Esophagus muscularis mucosa (tissue), 3 donors: ENCODE results near the gene HS1BP3.

Experiments
- POLR2A ChIP-seq: fragments of 450-650 bp; IDR thresholded peaks from one replicate; pipeline ENCODE4 v1.6.1; 2017; ENCODE audit warnings: antibody characterized with exemption, moderate library complexity, mild to moderate bottlenecking, low read depth
- TF ChIP-seq, protein P1 (sequence below), 3 experiments: fragments of 200-600 bp in 2 of 3; fragments of 450-650 bp in 1 of 3; sonication (generic) in 2 of 3; IDR thresholded peaks; one replicate each; pipeline ENCODE4 v1.5.1; 2017 to 2019; ENCODE audit warnings: antibody characterized with exemption in 3 of 3, mild to moderate bottlenecking in 2 of 3, moderate library complexity in 1 of 3

DNA sequence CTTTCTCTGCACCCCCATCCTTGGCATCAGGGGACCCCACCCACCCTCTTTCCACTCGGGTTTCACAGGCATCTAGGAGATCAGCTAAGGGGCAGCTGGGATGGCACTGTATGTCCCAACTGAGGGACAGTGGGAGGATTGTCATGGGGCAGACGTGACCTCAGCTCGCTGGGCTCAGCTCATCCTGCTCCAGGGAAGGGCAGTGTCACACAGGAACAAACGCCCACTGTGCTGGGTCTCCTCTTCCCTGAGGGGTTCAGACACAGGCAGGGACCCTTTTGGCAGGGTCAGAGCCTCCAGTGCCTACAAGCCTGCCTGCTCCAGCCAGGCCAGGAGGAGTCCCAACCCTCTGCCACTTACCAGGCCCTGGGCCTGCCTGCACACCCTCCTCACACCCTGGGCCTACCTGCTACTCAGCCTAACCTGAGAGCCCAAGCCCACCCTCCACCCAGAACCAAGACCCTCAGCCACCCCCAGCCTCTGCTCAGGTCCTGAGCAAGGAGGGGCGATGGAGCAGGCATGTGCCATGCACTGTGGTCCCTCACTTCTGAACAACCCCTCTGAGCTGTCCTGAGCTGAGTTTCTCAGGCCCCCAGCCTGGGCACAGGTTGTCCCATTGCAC, 68.2 kb downstream of the HS1BP3 start:
- TF ChIP-seq POLR2A: no peak
- TF ChIP-seq, protein P1, sequence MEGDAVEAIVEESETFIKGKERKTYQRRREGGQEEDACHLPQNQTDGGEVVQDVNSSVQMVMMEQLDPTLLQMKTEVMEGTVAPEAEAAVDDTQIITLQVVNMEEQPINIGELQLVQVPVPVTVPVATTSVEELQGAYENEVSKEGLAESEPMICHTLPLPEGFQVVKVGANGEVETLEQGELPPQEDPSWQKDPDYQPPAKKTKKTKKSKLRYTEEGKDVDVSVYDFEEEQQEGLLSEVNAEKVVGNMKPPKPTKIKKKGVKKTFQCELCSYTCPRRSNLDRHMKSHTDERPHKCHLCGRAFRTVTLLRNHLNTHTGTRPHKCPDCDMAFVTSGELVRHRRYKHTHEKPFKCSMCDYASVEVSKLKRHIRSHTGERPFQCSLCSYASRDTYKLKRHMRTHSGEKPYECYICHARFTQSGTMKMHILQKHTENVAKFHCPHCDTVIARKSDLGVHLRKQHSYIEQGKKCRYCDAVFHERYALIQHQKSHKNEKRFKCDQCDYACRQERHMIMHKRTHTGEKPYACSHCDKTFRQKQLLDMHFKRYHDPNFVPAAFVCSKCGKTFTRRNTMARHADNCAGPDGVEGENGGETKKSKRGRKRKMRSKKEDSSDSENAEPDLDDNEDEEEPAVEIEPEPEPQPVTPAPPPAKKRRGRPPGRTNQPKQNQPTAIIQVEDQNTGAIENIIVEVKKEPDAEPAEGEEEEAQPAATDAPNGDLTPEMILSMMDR (IDR thresholded peaks at IDR 0.05): no peak
